HG02571 (cell line): Measurements from ENCODE around the gene STAT3.
"Not testable (repeated sequence)": the region's sequence is repeated elsewhere in the genome, so short reads cannot be mapped to it uniquely, and the experiment has no call there.

ENCODE experiments used
- ATAC-seq: cut with Tn5 transposase; IDR thresholded peaks from one replicate; pipeline ENCODE4 v1.9.1; 2021; ENCODE audit warnings: mild to moderate bottlenecking, moderate library complexity; ENCODE audit not compliant: unreplicated experiment

STAT3 gene

GRCh38 chr17:42388381-42389134, at the start of gene STAT3:
TSS of gene STAT3 (minus strand) at chr17:42388442. CDS start at chr17:42348516, 39,926 bp downstream.
- peak; percentile 81 for ATAC-seq

- ATAC-seq = no peak
Measured at GRCh38 chr17:42436391-42436790, 48.1 kb upstream of the STAT3 start.

GRCh38 chr17:42431758-42432161, 43.5 kb upstream of the STAT3 start:
- no peak for ATAC-seq

DNA sequence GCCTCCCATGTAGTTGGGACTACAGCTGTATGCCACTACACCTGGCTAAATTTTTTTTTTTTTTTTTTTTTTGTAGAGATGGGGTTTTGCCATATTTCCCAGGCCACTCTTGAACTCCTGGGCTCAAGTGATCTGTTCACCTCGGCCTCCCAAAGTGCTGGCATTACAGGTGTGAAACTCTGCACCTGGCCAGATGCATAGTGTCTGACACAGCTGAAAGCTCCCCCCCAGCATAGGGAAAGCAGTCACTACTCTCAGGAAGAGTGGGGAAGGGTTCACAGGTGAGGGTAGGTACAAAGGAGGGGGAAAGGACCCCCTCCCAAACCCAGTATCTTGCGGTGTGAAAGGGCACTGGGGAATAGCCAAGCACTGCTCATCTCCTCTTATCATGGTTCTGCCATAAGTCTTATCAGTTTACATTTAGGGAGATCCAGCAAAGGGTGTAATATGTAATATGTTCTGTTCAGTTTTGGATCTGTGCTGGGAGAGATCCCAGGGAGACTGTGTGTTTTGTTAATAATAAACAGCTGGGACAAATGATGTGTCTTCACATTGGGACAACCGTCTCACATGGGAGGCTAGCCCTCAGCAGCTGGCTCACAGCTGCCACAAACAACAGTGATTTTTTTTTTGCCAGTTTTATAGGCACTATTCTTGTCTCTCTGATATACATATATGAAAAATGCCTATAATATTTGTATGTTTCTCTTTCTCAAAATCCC, 41.6 kb upstream of the STAT3 start:
- ATAC-seq = no peak

GRCh38 chr17:42428141-42428944, 40.1 kb upstream of the STAT3 start:
- ATAC-seq = no peak

DNA sequence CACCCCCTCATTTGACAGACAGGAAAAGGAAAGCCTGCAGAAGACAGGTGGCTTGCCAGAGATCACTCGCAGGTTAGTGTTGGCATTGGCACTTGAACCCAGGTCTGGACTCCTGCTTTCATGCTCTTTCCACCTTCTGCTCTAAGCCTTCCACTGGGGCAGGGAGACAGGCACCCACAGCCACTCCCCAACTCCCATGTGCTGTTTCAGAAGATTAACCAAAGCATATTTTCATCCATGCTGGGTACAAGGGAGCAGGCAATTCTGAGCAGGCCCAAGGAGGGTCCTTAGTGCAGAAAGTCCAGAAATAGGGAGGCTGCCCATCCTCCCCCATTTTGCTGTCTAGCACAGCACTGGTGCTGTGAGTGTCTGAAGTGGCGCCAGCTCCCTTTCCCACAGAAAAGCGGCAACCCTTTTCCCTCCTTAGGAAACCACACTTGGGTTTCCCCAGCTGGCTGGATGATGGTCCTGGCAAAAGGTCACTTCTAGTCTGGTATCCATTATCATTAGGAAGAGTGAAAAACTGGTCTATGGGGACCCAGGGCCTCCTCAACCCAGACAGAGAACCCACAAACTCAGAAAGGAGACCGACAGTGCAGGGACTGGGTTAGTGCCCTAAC, 36.9 kb upstream of the STAT3 start:
- no peak for ATAC-seq

DNA sequence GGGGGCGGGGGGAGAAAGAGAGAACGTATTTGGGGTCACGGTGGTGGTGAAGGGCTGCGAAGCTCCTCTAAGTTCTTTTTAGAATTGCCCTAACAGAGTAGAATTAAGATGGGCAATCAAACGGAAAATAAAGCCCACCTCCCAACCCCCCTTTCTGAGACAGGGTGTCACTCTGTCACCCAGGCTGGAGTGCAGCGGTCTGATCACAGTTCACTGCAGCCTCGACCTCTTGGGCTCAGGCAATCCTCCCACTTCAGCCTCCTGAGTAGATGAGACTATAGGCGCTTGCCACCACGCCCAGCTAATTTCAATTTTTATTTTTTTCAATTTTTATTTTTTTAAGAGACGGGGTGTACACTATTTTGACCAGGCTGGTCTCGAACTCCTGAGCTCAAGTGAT, 35.5 kb upstream of the STAT3 start:
- no peak for ATAC-seq

DNA sequence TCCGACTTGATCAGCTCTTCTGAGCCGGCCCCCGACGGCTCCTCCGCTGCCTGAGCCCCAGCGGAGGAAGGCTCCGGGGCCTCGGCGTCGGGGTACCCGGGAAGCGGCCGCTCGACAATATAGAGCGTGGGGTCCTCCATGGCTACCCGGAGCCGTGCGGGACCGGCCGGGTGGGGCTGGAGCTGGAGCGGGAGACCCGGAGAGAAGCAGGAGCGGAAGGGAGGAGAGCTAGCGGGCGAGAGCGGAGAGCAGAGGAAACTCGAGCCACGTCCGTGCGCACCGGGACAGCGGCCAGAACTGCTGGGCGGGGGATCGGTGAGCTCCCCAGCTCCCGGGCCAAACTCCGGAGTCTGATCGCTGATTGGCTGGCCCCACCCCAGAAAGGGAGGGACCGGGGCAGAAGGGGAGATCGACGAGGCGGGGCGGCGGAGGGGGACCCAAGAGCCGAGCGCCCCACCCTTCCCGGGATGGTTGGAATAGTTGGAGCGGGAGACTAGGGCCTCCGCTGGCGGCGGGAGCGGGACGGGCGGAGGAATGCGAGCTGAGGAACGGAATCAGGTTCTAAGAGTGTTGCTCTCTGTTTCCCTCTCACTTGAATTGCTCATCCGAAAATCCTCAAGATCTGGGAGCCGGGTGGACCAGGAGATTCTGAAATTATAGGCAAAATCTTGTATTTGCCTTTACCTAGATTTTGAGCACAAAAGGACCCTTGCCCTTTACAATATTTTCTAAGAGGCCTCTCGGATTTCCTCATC, 34.9 kb upstream of the STAT3 start, which contains the start of gene CAVIN1:
TSS of gene CAVIN1 (minus strand) at position 299 of the 755 bp plus-strand sequence. CDS start at position 140, 159 bp downstream.
- no peak for ATAC-seq

GRCh38 chr17:42422412-42422957, 34.2 kb upstream of the STAT3 start:
- no peak for ATAC-seq

GRCh38 chr17:42421507-42422338, 33.5 kb upstream of the STAT3 start:
- ATAC-seq = no peak

DNA sequence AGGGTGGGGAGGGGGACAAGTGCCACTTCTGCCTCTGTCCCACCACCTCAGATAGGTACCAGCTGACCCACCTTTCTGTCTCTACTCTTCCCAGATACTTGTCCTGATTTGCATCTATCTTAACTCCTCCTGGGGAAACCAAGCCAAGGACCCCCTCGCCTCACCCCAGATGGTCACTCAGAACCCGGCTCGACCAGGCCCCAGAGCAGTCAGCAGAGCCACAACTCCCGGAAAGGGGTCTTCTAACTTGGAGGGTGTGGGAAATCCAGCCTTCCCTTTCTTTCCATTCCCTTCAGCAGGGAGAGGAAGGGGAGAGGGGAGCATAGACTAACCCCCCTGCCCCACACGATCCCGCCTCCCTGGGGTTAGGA, 32.9 kb upstream of the STAT3 start:
- no peak for ATAC-seq

- ATAC-seq = not testable (repeated sequence)
Measured at GRCh38 chr17:42417981-42418380, 29.7 kb upstream of the STAT3 start.

- ATAC-seq = no peak
Measured at GRCh38 chr17:42414704-42415409, 26.6 kb upstream of the STAT3 start.

- ATAC-seq = no peak
Measured at GRCh38 chr17:42413464-42414040, 25.3 kb upstream of the STAT3 start.

- no peak for ATAC-seq
Measured at GRCh38 chr17:42411905-42412679, 23.9 kb upstream of the STAT3 start.

GRCh38 chr17:42411361-42411760, 23.1 kb upstream of the STAT3 start:
- no peak for ATAC-seq

DNA sequence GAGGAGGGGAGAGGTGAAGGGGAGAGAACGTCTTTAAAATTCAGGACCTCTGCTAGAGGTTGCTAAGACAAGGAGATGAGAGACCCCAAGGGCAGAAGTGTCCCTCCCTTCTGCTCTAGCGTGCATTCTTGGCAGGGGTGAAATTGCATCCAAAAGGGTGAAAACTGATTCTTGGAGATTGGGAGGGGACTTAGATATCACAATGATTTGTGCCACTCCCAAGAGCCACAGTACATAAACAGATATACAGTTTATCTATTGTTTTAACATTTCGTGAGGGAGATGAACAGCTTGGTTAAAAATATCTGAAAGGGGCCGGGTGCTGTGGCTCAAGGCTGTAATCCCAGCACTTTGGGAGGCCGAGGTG, 22.1 kb upstream of the STAT3 start:
- ATAC-seq = no peak
